Measurements from ENCODE around the gene ABHD17A.

ABHD17A gene

DNA sequence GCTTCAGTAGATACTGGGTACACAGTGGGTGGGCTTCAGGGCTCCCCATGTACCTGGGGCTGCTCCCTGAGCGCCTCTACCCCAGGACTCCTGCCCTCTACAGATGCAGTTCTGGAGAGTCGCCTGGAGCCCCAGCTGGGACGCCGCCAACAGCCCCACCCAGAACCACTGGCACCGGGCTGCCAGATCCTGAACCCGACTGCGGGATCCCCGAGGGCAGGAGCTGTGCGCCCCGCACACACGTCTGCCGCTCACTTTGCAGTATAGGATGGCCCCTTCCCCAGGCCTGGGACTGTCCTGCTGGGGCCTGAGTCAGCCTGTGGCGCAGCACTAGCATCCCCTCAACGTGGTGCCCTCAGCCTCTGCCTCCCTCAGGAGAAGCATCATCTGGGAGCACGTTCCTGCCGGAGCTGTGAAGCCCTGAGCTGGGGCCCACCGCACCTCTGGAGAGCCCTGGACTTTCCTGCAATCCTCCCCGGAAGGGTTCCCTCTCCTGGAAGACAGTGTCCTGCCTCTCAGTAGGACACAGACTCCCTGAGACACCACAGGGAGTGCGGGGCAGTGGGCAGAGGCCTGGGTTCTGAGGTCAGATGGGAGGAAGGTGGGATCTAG, 40.7 kb downstream of the ABHD17A start:
- Mint-ChIP-seq H3K9me3 (no peaks in the 10 kb centered on the region), H3K27ac (peak overlapping the region; percentile 37), H3K27me3 (no peaks in the 10 kb centered on the region), H3K36me3 (peaks cover 15 to 28% of the 10 kb centered on the region in 2 donors), H3K4me3 (peak overlapping the region in 1 of 2 donors; percentile 11), H3K4me1 (peaks cover 47 to 86% of the 10 kb centered on the region in 2 donors)
- ATAC-seq (replicated peaks) (no peak), DNase-seq (no peak)

DNA sequence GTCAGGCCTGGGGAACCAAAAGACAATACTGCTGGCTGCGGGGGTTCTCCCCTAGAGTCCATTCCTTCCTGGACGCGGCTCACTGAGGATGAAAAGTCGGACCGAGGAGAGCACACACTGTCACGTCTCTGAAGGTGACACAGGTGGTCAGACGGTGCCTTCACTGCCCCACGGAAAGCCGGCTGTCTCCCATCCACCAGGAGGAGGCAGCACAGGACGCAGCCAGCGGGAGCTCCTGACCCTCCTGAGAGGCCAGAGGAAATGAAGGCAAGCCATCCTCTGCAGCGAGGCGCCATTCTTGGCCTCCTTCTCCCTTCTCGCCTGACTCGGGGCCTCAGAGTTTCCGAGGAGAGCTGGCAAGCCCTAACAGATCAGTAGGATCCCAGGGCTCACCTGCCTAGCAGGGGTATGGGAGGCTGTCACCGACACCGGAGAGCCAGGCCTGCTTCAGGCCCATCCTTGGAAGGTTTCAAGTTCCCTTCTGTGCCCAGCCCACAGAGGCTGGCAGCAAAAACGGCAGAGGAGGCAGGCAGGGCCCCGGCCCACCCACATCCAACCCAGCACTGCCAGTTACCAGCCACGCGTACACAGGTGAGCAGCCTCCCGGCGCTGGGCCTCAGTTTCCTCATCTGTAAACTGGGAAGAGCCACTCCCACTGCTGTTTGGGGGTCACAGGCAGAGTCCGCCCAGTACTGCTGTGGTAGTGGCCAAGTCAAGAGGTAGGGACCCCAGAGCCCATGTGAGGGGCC, 41.5 kb downstream of the ABHD17A start:
- no peak for DNase-seq
- Mint-ChIP-seq H3K36me3 (peaks cover 17 to 29% of the 10 kb centered on the region in 2 donors), H3K27me3 (no peaks in the 10 kb centered on the region), H3K9me3 (no peaks in the 10 kb centered on the region), H3K4me3 (no peak overlapping the region), H3K4me1 (peaks cover 46 to 83% of the 10 kb centered on the region in 2 donors), H3K27ac (peak overlapping the region; percentile 62)
- no peak for ATAC-seq (replicated peaks)

DNA sequence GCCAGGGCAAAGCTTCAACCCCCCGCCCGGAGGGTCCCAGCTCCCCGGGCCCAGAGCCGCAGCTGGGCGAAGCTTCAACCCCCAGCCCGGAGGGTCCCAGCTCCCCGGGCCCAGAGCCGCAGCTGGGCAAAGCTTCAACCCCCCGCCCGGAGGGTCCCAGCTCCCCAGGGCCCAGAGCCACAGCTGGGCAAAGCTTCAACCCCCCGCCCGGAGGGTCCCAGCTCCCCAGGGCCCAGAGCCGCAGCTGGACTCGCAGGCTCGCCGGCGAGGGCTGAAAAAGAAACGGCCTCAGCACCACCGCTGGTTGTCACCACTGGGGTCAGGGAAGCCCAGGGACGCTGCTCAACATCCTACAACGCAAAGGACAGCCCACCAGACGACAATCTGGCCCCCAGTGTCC, 42.2 kb downstream of the ABHD17A start:
- peaks cover 46 to 88% of the 10 kb centered on the region in 2 donors for H3K4me1 Mint-ChIP-seq
- ATAC-seq (replicated peaks) (no peak), DNase-seq (no peak)
- H3K36me3 Mint-ChIP-seq, result peaks cover 17 to 29% of the 10 kb centered on the region in 2 donors
- H3K27me3 Mint-ChIP-seq, result no peaks in the 10 kb centered on the region
- H3K4me3 Mint-ChIP-seq, result no peak overlapping the region
- H3K27ac Mint-ChIP-seq, result no peak overlapping the region
- no peaks in the 10 kb centered on the region for H3K9me3 Mint-ChIP-seq

DNA sequence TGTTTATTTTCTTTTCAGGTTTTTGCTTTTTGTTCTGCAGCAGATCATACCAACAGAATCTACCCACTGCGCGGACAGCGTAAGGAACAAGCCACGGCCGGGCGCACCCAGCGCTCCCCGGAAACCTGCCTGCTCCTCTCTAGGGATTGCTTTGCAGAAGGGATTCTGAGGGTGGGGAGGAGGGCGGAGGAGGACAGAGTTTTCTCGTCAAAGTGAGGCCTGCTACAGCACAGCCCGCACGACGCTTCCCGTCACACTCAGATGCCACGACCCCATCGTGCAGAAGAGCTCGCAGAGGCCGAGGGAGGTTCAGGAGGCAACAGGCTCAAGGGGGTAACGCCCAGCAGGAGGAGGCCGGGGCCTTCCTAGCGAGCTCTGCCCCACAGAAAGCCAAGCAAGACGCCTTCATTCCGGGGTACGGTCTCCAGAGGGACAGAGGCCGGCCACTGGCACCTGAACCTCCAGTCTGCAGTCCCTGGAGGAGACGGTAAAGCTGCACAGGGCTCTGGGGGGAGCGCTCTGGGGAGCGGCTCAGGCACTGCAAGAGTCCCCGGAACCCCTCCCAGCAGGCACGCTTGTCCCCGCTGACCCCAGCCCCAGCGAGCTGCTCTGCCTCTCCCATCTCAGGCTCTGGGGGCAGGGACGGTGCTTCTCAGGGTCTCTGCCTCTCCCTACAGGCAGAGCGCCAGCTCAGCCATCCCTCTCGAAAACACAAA, 43.9 kb downstream of the ABHD17A start:
- Mint-ChIP-seq H3K4me3 (no peak overlapping the region), H3K27ac (peak overlapping the region; percentile 42), H3K27me3 (no peaks in the 10 kb centered on the region), H3K9me3 (no peaks in the 10 kb centered on the region), H3K4me1 (peaks cover 40 to 83% of the 10 kb centered on the region in 2 donors), H3K36me3 (peaks cover 10 to 23% of the 10 kb centered on the region in 2 donors)
- no peak for ATAC-seq (replicated peaks)
- no peak for DNase-seq

DNA sequence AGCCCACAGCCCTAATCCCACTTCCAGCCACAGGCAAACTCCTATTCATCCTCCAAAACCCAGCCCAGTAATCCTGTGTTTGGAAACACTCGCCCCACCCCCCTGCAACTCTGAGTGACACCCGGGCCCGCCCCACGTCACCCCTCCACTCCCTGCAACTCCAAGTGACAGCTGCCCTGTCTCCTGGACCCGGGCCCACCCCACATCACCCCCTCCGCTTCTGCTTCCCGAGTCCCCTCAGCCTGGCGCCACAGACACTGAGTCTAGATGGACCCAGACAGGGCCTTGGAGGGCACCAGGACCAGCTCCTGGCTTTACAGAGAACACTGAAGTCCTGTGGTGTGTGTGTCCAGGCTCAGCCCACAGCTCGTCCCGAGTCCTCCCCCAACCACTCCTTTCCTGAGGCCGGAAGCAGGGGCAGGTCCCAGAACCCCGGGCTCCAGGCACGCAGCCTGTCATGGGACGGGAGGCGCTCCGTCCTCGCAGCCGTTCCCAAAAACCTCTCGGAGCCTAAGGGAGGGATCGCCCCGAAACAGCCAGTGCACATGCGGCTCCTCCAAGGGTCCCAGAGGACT, 44.7 kb downstream of the ABHD17A start:
- Mint-ChIP-seq H3K4me3 (no peak overlapping the region), H3K4me1 (peaks cover 38 to 82% of the 10 kb centered on the region in 2 donors), H3K27ac (peak overlapping the region; percentile 9), H3K27me3 (no peaks in the 10 kb centered on the region), H3K9me3 (no peaks in the 10 kb centered on the region), H3K36me3 (peaks cover 10 to 16% of the 10 kb centered on the region in 2 donors)
- DNase-seq (no peak), ATAC-seq (replicated peaks) (no peak)

DNA sequence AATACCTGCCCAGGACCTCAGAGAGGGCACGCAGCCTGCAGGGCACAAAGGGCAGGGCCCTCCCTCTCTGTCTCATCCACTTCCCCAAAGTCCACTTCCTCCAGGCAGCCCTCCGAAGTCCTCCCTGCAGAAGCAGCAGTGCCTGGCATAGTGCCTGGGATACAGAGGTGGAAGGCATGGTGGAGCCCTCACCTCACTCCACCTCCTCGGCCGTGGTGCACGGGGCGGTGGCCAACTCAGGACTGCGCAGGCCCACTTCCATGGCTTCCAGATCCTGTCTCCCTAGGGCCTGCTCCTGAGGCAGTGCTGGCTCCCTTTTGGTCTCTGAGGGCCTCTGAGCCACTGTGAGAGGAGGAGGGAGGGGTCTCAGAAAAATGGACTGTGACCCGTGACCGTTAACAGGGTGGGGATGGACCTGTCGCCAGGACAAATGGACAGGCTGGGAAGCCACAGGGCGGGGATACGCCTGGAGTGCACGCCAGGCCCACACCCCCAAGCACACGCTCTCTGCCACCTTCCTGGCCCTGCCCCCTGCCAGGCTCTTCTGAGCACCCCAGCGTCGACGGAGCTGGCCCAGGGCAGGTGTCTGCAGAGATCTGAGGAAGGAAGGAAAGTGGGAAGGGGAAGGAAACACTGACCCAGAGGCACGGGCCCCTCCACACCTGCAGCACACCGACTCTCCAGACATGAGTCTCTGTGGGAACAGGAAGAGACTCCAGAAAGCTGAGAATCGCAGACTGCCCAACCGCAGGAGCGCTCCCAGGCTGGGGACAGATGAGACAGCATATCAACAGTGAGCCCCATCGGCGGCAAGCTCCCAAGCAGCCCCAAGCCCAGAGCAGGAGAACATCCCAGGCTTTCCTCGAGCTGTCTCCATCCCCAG, 45.4 kb downstream of the ABHD17A start:
- H3K4me3 Mint-ChIP-seq, result no peak overlapping the region
- H3K36me3 Mint-ChIP-seq, result peaks cover 10 to 16% of the 10 kb centered on the region in 2 donors
- no peak for DNase-seq
- H3K27me3 Mint-ChIP-seq, result no peaks in the 10 kb centered on the region
- H3K27ac Mint-ChIP-seq, result peak overlapping the region; percentile 14
- no peak for ATAC-seq (replicated peaks)
- H3K9me3 Mint-ChIP-seq, result no peaks in the 10 kb centered on the region
- H3K4me1 Mint-ChIP-seq, result peaks cover 37 to 76% of the 10 kb centered on the region in 2 donors

DNA sequence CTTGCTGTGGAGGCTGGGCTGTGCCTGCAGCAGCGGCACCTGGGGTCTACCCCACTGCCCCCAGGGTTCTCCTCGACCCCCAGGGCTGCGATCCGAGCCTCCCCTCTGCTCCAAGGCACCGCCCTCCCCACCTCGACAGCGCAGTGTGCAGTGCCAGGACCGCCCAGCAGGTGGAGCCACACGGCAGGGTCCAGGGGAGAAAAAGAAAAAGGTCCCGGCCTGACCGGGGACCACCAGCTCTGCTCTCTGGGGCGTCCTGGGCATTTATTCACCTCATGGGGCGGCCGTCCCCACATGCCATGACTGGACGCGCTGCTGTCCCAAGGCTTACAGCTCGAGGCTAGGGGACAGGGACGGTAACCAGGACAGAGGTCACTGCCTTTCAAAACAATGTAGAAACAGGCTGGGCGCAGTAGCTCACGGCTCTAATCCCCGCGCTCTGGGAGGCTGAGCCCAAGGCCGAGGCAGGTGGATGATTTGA, 47.6 kb downstream of the ABHD17A start:
- Mint-ChIP-seq H3K4me3 (no peak overlapping the region), H3K36me3 (peaks cover 9 to 12% of the 10 kb centered on the region in 2 donors), H3K4me1 (peaks cover 34 to 67% of the 10 kb centered on the region in 2 donors), H3K27me3 (no peaks in the 10 kb centered on the region), H3K27ac (no peak overlapping the region), H3K9me3 (no peaks in the 10 kb centered on the region)
- DNase-seq, result no peak
- peak; percentile 74 to 81 for ATAC-seq (replicated peaks)

DNA sequence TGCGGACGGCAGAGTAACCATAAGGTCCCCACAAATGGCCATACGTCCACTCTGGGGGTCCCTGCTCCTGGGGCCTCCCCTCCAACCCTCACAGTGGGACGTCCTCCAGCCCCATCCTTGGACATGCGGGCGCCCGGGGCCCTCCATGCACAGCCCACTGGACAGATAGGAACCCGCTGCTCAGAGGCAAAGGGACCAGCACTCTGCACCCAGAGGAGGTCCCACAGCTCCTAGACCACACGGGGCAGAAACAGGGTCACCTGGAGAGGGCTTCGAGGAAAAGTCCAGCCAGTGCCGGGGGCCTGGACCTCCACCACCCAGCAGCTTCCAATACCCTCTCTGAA, 48.1 kb downstream of the ABHD17A start:
- peaks cover 9 to 13% of the 10 kb centered on the region in 2 donors for H3K36me3 Mint-ChIP-seq
- no peaks in the 10 kb centered on the region for H3K9me3 Mint-ChIP-seq
- no peaks in the 10 kb centered on the region for H3K27me3 Mint-ChIP-seq
- DNase-seq (no peak), ATAC-seq (replicated peaks) (no peak)
- no peak overlapping the region for H3K4me3 Mint-ChIP-seq
- H3K27ac Mint-ChIP-seq, result no peak overlapping the region
- H3K4me1 Mint-ChIP-seq, result peaks cover 33 to 62% of the 10 kb centered on the region in 2 donors

DNA sequence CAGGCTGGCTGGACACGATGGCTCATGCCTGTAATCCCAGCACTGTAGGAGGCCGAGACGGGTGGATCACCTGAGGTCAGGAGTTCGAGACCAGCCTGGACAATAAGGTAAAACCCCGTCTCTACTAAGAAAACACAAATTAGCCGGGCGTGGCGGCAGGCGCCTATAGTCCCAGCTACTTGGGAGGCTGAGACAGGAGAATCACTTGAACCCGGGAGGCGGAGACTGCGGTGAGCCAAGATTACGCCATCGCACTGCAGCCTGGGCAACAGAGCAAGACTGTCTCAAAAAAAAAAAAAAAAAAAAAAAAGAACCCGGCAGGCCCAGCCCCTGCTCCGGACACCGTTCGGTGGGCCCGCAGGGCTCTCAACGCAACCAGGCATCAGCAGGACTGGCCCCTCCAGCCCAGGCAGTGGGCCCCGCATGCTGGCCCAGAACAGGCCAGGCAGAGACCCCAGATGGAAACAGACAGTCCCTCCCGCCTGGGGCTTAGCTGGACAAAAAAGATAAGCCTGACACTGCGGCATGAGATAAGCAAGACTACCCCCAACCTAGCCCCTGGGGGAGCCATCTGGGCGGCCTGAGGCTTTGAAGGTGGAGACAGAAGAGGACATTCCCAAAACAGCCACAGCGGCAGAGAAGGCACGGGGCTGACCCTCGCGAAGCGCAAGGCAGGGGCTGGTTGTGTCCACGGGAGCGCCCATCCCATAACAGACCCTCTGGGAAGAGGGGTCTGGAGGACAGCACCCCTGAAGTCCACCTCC, 48.7 kb downstream of the ABHD17A start:
- Mint-ChIP-seq H3K4me3 (no peak overlapping the region), H3K27ac (no peak overlapping the region), H3K36me3 (peaks cover 9 to 19% of the 10 kb centered on the region in 2 donors), H3K27me3 (no peaks in the 10 kb centered on the region), H3K4me1 (peaks cover 32 to 62% of the 10 kb centered on the region in 2 donors), H3K9me3 (no peaks in the 10 kb centered on the region)
- no peak for DNase-seq
- ATAC-seq (replicated peaks), result no peak

DNA sequence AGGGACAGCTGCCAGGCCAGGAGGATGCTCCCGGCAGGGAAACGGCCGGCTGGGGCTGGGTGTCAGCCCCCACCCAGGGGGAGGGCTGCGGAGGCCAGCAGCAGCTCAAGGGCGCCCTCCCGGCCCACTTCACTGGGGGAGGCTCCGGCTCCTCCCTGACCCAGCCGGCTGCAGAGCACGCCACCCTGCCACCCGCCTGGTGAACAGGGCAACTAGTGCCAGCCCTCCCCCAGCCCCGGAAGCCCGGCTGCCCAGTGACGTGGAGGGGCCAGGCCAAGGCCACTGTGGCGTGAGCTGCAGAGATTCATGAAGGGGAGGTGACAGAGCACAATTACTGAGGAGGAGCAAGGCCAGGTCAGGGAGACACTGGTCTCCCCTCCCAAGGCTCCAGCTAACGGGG, 51.8 kb downstream of the ABHD17A start:
- DNase-seq (no peak), ATAC-seq (replicated peaks) (no peak)
- Mint-ChIP-seq H3K36me3 (peaks cover 15 to 16% of the 10 kb centered on the region in 2 donors), H3K4me1 (peaks cover 14 to 36% of the 10 kb centered on the region in 2 donors), H3K27ac (peak overlapping the region; percentile 60), H3K9me3 (no peaks in the 10 kb centered on the region), H3K4me3 (no peak overlapping the region), H3K27me3 (no peaks in the 10 kb centered on the region)

DNA sequence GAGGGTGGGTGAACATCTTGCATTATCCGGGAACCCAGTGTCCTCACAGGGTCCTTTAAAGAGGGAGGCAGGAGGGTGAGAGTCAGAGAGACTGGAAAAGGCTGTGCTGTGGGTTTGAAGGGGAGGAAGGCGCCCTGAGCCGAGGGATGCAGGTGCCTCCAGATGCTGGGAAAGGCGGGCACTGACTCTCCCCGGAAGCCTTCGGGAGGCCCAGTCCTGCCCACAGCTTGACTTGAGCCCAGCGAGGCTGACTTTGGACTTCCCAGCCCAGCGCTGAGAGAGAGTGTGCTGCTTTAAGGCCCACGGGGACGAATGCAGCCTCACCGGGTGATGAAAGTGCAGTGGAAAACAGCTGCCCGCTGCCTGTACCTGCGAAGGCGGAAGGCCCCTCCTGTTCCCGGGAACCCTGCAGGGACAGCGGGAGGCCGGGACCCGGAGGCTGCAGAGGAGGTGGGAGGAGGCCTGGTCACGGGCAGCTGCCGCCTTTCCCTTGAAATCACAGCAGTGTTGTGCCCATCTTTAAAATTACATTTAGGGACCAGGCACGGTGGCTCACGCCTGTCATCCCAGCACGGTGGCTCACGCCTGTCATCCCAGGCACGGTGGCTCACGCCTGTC, 53.1 kb downstream of the ABHD17A start:
- Mint-ChIP-seq H3K27me3 (no peaks in the 10 kb centered on the region), H3K27ac (no peak overlapping the region), H3K4me3 (no peak overlapping the region), H3K9me3 (no peaks in the 10 kb centered on the region), H3K4me1 (peaks cover 10 to 22% of the 10 kb centered on the region in 2 donors), H3K36me3 (peaks cover 18% of the 10 kb centered on the region in 2 donors)
- DNase-seq, result no peak
- no peak for ATAC-seq (replicated peaks)

DNA sequence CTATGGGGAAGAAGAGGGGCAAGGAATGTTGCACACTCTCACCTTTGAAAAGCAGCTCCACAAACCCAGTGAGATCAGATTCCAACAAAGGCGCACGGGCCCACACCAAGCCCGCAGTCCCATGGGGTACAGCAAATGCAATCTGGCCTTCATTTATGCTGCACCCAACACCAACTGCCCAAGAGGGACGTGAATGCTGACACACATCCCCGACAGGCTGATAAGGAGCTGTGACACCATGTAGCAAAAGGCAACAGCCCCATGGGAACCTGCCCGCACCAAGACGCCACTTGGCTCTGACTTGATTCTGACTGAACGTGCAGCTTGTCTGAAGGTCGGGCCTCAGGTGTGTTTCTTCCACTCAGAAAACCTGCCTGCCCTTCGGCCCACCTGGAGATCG, 54.3 kb downstream of the ABHD17A start:
- Mint-ChIP-seq H3K27me3 (no peaks in the 10 kb centered on the region), H3K9me3 (no peaks in the 10 kb centered on the region), H3K4me1 (peaks cover 7 to 26% of the 10 kb centered on the region in 2 donors), H3K4me3 (no peak overlapping the region), H3K36me3 (peaks cover 20 to 21% of the 10 kb centered on the region in 2 donors), H3K27ac (peak overlapping the region; percentile 9)
- ATAC-seq (replicated peaks), result no peak
- no peak for DNase-seq

DNA sequence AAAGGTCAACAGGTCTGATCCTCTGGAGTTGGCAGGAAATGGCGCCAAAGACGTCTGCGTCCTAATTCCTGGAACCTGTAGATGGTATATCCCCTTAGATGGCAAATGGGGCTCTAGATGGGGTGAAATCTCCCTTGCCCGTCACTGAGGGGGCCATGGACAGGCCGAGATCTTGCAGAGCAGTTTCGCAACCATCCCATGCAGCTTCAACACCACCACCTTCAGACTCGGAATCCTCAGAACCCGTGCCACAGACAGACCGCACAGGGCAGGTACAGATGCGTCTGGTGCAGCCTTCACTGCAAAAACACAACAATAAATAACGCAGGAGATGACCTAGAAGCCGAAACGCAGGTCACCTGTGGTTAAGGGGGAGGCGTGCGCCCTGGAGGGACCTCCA, 54.7 kb downstream of the ABHD17A start:
- Mint-ChIP-seq H3K9me3 (no peaks in the 10 kb centered on the region), H3K27me3 (no peaks in the 10 kb centered on the region), H3K36me3 (peaks cover 22 to 25% of the 10 kb centered on the region in 2 donors), H3K4me3 (no peak overlapping the region), H3K4me1 (peaks cover 8 to 25% of the 10 kb centered on the region in 2 donors), H3K27ac (peak overlapping the region; percentile 31)
- DNase-seq (no peak), ATAC-seq (replicated peaks) (no peak)

Data from stimulated activated naive B cell treated with anti-CD40 and anti-IgM and Interleukin-4, amounts not matched to agents 10 μg/mL and 1 μg/mL and 100 μg/mL, for 72 hours (primary cell).